ENCODE results near the gene GK.
"Not testable (repeated sequence)": the region's sequence is repeated elsewhere in the genome, so short reads cannot be mapped to it uniquely, and the experiment has no call there.

The GK gene

GRCh38 chrX:30652527-30653414 is 452 bp upstream of the GK start:
- Histone ChIP-seq H3K9ac (ENCODE audit: low read length in 5 of 5) (peak overlapping the region in 3 of 5 donors; percentile 31 to 65 (median 54)), H3K4me3 (ENCODE audit: low read depth in 1 of 5, low read length in 5 of 5) (peak overlapping the region; percentile 69 to 87 (median 80)), H3K4me1 (ENCODE audit: control insufficient read depth in 5 of 5, insufficient read depth in 5 of 5, low read length in 5 of 5) (peaks cover 0 to 14% (median 3%) of the 10 kb centered on the region in 5 donors), H3K36me3 (ENCODE audit: control insufficient read depth in 5 of 5, insufficient read depth in 5 of 5, low read length in 5 of 5) (no peaks in the 10 kb centered on the region), H3K27me3 (ENCODE audit: control insufficient read depth in 5 of 5, insufficient read depth in 4 of 5, low read length in 5 of 5) (peaks cover 0 to 9% (median 0%) of the 10 kb centered on the region in 5 donors), H3K27ac (ENCODE audit: low read depth, low read length) (peak overlapping the region; percentile 68), H3K9me3 (ENCODE audit: control insufficient read depth in 5 of 5, low read length in 5 of 5) (no peaks in the 10 kb centered on the region)

GRCh38 chrX:30654386-30654785 is 1.2 kb downstream of the GK start:
- Histone ChIP-seq H3K4me3 (ENCODE audit: low read depth in 1 of 5, low read length in 5 of 5) (peak overlapping the region; percentile 54 to 75 (median 62)), H3K4me1 (ENCODE audit: control insufficient read depth in 5 of 5, insufficient read depth in 5 of 5, low read length in 5 of 5) (peaks cover 0 to 14% (median 3%) of the 10 kb centered on the region in 5 donors)
- not testable (repeated sequence) for H3K27me3 ChIP-seq (ENCODE audit: control insufficient read depth in 5 of 5, insufficient read depth in 4 of 5, low read length in 5 of 5); H3K27ac ChIP-seq (ENCODE audit: low read depth, low read length); H3K9ac ChIP-seq (ENCODE audit: low read length in 5 of 5); H3K9me3 ChIP-seq (ENCODE audit: control insufficient read depth in 5 of 5, low read length in 5 of 5); H3K36me3 ChIP-seq (ENCODE audit: control insufficient read depth in 5 of 5, insufficient read depth in 5 of 5, low read length in 5 of 5)

- Histone ChIP-seq H3K27ac (ENCODE audit: low read depth, low read length) (no peak overlapping the region), H3K9me3 (ENCODE audit: control insufficient read depth in 5 of 5, low read length in 5 of 5) (no peaks in the 10 kb centered on the region), H3K4me1 (ENCODE audit: control insufficient read depth in 5 of 5, insufficient read depth in 5 of 5, low read length in 5 of 5) (peaks cover 0 to 14% (median 3%) of the 10 kb centered on the region in 5 donors), H3K4me3 (ENCODE audit: low read depth in 1 of 5, low read length in 5 of 5) (no peak overlapping the region), H3K9ac (ENCODE audit: low read length in 5 of 5) (no peak overlapping the region), H3K36me3 (ENCODE audit: control insufficient read depth in 5 of 5, insufficient read depth in 5 of 5, low read length in 5 of 5) (no peaks in the 10 kb centered on the region), H3K27me3 (ENCODE audit: control insufficient read depth in 5 of 5, insufficient read depth in 4 of 5, low read length in 5 of 5) (peaks cover 0 to 6% (median 0%) of the 10 kb centered on the region in 5 donors)
Observed at GRCh38 chrX:30654989-30655607, 1.9 kb downstream of the GK start.

GRCh38 chrX:30655991-30656390 is 2.8 kb downstream of the GK start:
- no peak overlapping the region for H3K27ac ChIP-seq (ENCODE audit: low read depth, low read length)
- H3K4me3 ChIP-seq (ENCODE audit: low read depth in 1 of 5, low read length in 5 of 5), result no peak overlapping the region

GRCh38 chrX:30657196-30658161 is 4.3 kb downstream of the GK start:
- Histone ChIP-seq H3K9me3 (ENCODE audit: control insufficient read depth in 5 of 5, low read length in 5 of 5) (no peaks in the 10 kb centered on the region), H3K27me3 (ENCODE audit: control insufficient read depth in 5 of 5, insufficient read depth in 4 of 5, low read length in 5 of 5) (peaks cover 0 to 4% (median 0%) of the 10 kb centered on the region in 5 donors), H3K4me3 (ENCODE audit: low read depth in 1 of 5, low read length in 5 of 5) (no peak overlapping the region), H3K9ac (ENCODE audit: low read length in 5 of 5) (no peak overlapping the region), H3K4me1 (ENCODE audit: control insufficient read depth in 5 of 5, insufficient read depth in 5 of 5, low read length in 5 of 5) (peaks cover 0 to 11% (median 3%) of the 10 kb centered on the region in 5 donors), H3K36me3 (ENCODE audit: control insufficient read depth in 5 of 5, insufficient read depth in 5 of 5, low read length in 5 of 5) (no peaks in the 10 kb centered on the region), H3K27ac (ENCODE audit: low read depth, low read length) (no peak overlapping the region)

More at GRCh38 chrX:30655991-30656390, 2.8 kb downstream of the GK start:
- peaks cover 0 to 6% (median 0%) of the 10 kb centered on the region in 5 donors for H3K27me3 ChIP-seq (ENCODE audit: control insufficient read depth in 5 of 5, insufficient read depth in 4 of 5, low read length in 5 of 5)
- H3K4me1 ChIP-seq (ENCODE audit: control insufficient read depth in 5 of 5, insufficient read depth in 5 of 5, low read length in 5 of 5), result peaks cover 0 to 14% (median 3%) of the 10 kb centered on the region in 5 donors
- H3K9me3 ChIP-seq (ENCODE audit: control insufficient read depth in 5 of 5, low read length in 5 of 5), result no peaks in the 10 kb centered on the region
- H3K9ac ChIP-seq (ENCODE audit: low read length in 5 of 5), result no peak overlapping the region
- H3K36me3 ChIP-seq (ENCODE audit: control insufficient read depth in 5 of 5, insufficient read depth in 5 of 5, low read length in 5 of 5), result no peaks in the 10 kb centered on the region

GRCh38 chrX:30659421-30659820 is 6.2 kb downstream of the GK start:
- Histone ChIP-seq H3K36me3 (ENCODE audit: control insufficient read depth in 5 of 5, insufficient read depth in 5 of 5, low read length in 5 of 5) (no peaks in the 10 kb centered on the region), H3K9ac (ENCODE audit: low read length in 5 of 5) (no peak overlapping the region), H3K27me3 (ENCODE audit: control insufficient read depth in 5 of 5, insufficient read depth in 4 of 5, low read length in 5 of 5) (no peaks in the 10 kb centered on the region), H3K4me1 (ENCODE audit: control insufficient read depth in 5 of 5, insufficient read depth in 5 of 5, low read length in 5 of 5) (no peaks in the 10 kb centered on the region), H3K9me3 (ENCODE audit: control insufficient read depth in 5 of 5, low read length in 5 of 5) (no peaks in the 10 kb centered on the region), H3K4me3 (ENCODE audit: low read depth in 1 of 5, low read length in 5 of 5) (no peak overlapping the region), H3K27ac (ENCODE audit: low read depth, low read length) (no peak overlapping the region)

- Histone ChIP-seq H3K36me3 (ENCODE audit: control insufficient read depth in 5 of 5, insufficient read depth in 5 of 5, low read length in 5 of 5) (no peaks in the 10 kb centered on the region), H3K4me3 (ENCODE audit: low read depth in 1 of 5, low read length in 5 of 5) (no peak overlapping the region), H3K4me1 (ENCODE audit: control insufficient read depth in 5 of 5, insufficient read depth in 5 of 5, low read length in 5 of 5) (no peaks in the 10 kb centered on the region), H3K27me3 (ENCODE audit: control insufficient read depth in 5 of 5, insufficient read depth in 4 of 5, low read length in 5 of 5) (no peaks in the 10 kb centered on the region), H3K27ac (ENCODE audit: low read depth, low read length) (no peak overlapping the region), H3K9me3 (ENCODE audit: control insufficient read depth in 5 of 5, low read length in 5 of 5) (no peaks in the 10 kb centered on the region), H3K9ac (ENCODE audit: low read length in 5 of 5) (no peak overlapping the region)
Observed at GRCh38 chrX:30661228-30661627, 8.0 kb downstream of the GK start.

- Histone ChIP-seq H3K4me1 (ENCODE audit: control insufficient read depth in 5 of 5, insufficient read depth in 5 of 5, low read length in 5 of 5) (no peaks in the 10 kb centered on the region), H3K27ac (ENCODE audit: low read depth, low read length) (no peak overlapping the region)
Observed at GRCh38 chrX:30663322-30663721, 10.1 kb downstream of the GK start.

GRCh38 chrX:30665471-30665870 is 12.2 kb downstream of the GK start:
- Histone ChIP-seq H3K9me3 (ENCODE audit: control insufficient read depth in 5 of 5, low read length in 5 of 5) (no peaks in the 10 kb centered on the region), H3K27me3 (ENCODE audit: control insufficient read depth in 5 of 5, insufficient read depth in 4 of 5, low read length in 5 of 5) (no peaks in the 10 kb centered on the region), H3K36me3 (ENCODE audit: control insufficient read depth in 5 of 5, insufficient read depth in 5 of 5, low read length in 5 of 5) (peaks cover 0 to 4% (median 0%) of the 10 kb centered on the region in 5 donors), H3K4me3 (ENCODE audit: low read depth in 1 of 5, low read length in 5 of 5) (no peak overlapping the region), H3K9ac (ENCODE audit: low read length in 5 of 5) (no peak overlapping the region), H3K4me1 (ENCODE audit: control insufficient read depth in 5 of 5, insufficient read depth in 5 of 5, low read length in 5 of 5) (no peaks in the 10 kb centered on the region), H3K27ac (ENCODE audit: low read depth, low read length) (no peak overlapping the region)

More at GRCh38 chrX:30663322-30663721, 10.1 kb downstream of the GK start:
- H3K9ac ChIP-seq (ENCODE audit: low read length in 5 of 5), result no peak overlapping the region
- no peaks in the 10 kb centered on the region for H3K9me3 ChIP-seq (ENCODE audit: control insufficient read depth in 5 of 5, low read length in 5 of 5)
- peaks cover 0 to 2% (median 0%) of the 10 kb centered on the region in 5 donors for H3K36me3 ChIP-seq (ENCODE audit: control insufficient read depth in 5 of 5, insufficient read depth in 5 of 5, low read length in 5 of 5)
- no peak overlapping the region for H3K4me3 ChIP-seq (ENCODE audit: low read depth in 1 of 5, low read length in 5 of 5)
- no peaks in the 10 kb centered on the region for H3K27me3 ChIP-seq (ENCODE audit: control insufficient read depth in 5 of 5, insufficient read depth in 4 of 5, low read length in 5 of 5)

Data from subcutaneous abdominal adipose tissue (tissue), 5 donors.